Type B pancreatic cell (in vitro differentiated cells): Measurements from ENCODE around the gene CPHXL. TPM values are rescaled to one million over a fixed set of nuclear protein-coding genes. Genes with fewer than 3 reads are reported as not detected.

Experiments
- DNase-seq: peaks from one replicate; pipeline ENCODE4 v3.0.0; 2021; ENCODE audit warnings: mixed read lengths; ENCODE audit not compliant: unreplicated experiment; ENCODE audit errors: extremely low spot score
- H3K27ac Mint-ChIP-seq: 2 replicates; pipeline ENCODE4 v1.8.0; 2021; ENCODE audit warnings: mild to moderate bottlenecking, mixed read lengths
- H3K27me3 Mint-ChIP-seq: 2 replicates; pipeline ENCODE4 v1.8.0; 2021; ENCODE audit warnings: mixed read lengths
- H3K36me3 Mint-ChIP-seq: 2 replicates; pipeline ENCODE4 v1.8.0; 2021; ENCODE audit warnings: mixed read lengths
- H3K4me1 Mint-ChIP-seq: one replicate; pipeline ENCODE4 v1.8.0; 2021; ENCODE audit warnings: mixed read lengths; ENCODE audit not compliant: unreplicated experiment
- H3K4me3 Mint-ChIP-seq: 2 replicates; pipeline ENCODE4 v1.8.0; 2021; ENCODE audit warnings: mild to moderate bottlenecking, mixed read lengths
- H3K9me3 Mint-ChIP-seq: 2 replicates; pipeline ENCODE4 v1.8.0; 2021; ENCODE audit warnings: mixed read lengths
- CTCF ChIP-seq: fragments of 200-600 bp; sonication (generic); conservative IDR thresholded peaks from 2 replicates; pipeline ENCODE4 v1.5.0; 2021; ENCODE audit warnings: antibody characterized with exemption, mild to moderate bottlenecking
- total RNA-seq: library from RNA; stranded (reverse); gene quantifications from 2 replicates; pipeline ENCODE4 v1.2.1, GENCODE V29; 2021; ENCODE audit warnings: low replicate concordance

CPHXL gene
- total RNA-seq, 1 donor from 2014 or later: not detected

GRCh38 chr16:75762746-75763145 is 36.5 kb upstream of the CPHXL start:
- Mint-ChIP-seq H3K36me3 (no peaks in the 10 kb centered on the region), H3K27ac (no peak overlapping the region), H3K4me1 (peaks cover 6% of the 10 kb centered on the region), H3K4me3 (no peak overlapping the region), H3K9me3 (no peaks in the 10 kb centered on the region), H3K27me3 (peaks cover 14% of the 10 kb centered on the region)
- TF ChIP-seq CTCF: no peak
- no peak for DNase-seq

DNA sequence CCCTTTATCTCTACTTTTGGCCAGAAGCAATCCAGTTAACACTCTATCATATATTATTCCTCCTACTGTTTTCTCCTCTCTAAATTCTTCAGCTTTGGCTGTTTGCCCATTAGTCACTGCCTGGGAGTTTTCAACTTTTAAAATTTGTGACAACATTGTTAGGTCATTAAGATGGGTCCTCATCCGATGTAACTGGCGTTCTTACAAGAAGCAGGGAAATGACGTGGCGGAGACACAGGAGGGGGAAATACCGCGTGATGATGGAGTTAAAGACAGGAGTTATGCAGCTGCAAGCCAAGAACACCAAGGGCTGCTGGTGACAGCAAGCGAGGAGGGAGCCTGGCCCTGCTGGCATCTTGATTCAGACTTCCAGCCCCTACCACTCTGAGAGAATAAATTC is 34.8 kb upstream of the CPHXL start:
- Mint-ChIP-seq H3K36me3 (no peaks in the 10 kb centered on the region), H3K27me3 (peaks cover 14% of the 10 kb centered on the region), H3K27ac (no peak overlapping the region), H3K4me3 (no peak overlapping the region), H3K4me1 (peaks cover 6% of the 10 kb centered on the region), H3K9me3 (no peaks in the 10 kb centered on the region)
- DNase-seq: no peak
- no peak for TF ChIP-seq CTCF

DNA sequence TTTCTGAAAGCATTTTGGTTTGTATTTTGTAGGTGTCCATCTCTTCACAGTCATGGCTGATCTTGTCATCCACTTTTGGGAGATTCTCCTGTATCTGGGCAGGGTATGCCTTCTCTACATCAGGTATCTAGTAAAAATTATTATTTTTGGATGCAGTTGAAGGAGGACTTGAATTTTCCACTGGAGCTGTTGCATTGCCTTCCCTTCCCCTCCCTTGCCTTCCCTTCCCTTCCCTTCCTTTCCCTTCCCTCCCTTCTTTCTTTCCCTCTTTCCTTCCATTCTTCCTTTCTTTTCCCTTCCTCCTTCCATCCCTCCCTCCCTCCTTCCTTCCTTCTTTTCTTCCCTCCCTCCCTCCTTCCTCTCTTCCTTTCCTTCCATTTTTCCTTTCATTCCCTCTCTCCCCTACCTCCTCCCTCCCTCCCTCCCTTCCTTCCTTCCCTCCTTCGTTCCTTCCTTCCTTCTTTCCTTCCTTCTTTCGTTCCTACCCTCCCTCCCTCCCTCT is 33.8 kb upstream of the CPHXL start:
- H3K9me3 Mint-ChIP-seq: no peaks in the 10 kb centered on the region
- H3K36me3 Mint-ChIP-seq: no peaks in the 10 kb centered on the region
- DNase-seq: no peak
- peaks cover 6% of the 10 kb centered on the region for H3K4me1 Mint-ChIP-seq
- no peak for TF ChIP-seq CTCF
- no peak overlapping the region for H3K27ac Mint-ChIP-seq
- no peak overlapping the region for H3K4me3 Mint-ChIP-seq
- peaks cover 17% of the 10 kb centered on the region for H3K27me3 Mint-ChIP-seq

- no peak overlapping the region for H3K27ac Mint-ChIP-seq
- peaks cover 17% of the 10 kb centered on the region for H3K27me3 Mint-ChIP-seq
- H3K4me3 Mint-ChIP-seq: no peak overlapping the region
- H3K9me3 Mint-ChIP-seq: no peaks in the 10 kb centered on the region
- no peak for TF ChIP-seq CTCF
- H3K36me3 Mint-ChIP-seq: no peaks in the 10 kb centered on the region
- H3K4me1 Mint-ChIP-seq: peaks cover 6% of the 10 kb centered on the region
- no peak for DNase-seq
Observed at GRCh38 chr16:75758215-75758614, 31.9 kb upstream of the CPHXL start.

- H3K36me3 Mint-ChIP-seq: no peaks in the 10 kb centered on the region
- no peak overlapping the region for H3K27ac Mint-ChIP-seq
- no peak for TF ChIP-seq CTCF
- H3K9me3 Mint-ChIP-seq: no peaks in the 10 kb centered on the region
- no peak overlapping the region for H3K4me3 Mint-ChIP-seq
- no peak for DNase-seq
- H3K4me1 Mint-ChIP-seq: peaks cover 10% of the 10 kb centered on the region
- H3K27me3 Mint-ChIP-seq: peaks cover 11% of the 10 kb centered on the region
Observed at GRCh38 chr16:75754141-75754540, 27.9 kb upstream of the CPHXL start.

DNA sequence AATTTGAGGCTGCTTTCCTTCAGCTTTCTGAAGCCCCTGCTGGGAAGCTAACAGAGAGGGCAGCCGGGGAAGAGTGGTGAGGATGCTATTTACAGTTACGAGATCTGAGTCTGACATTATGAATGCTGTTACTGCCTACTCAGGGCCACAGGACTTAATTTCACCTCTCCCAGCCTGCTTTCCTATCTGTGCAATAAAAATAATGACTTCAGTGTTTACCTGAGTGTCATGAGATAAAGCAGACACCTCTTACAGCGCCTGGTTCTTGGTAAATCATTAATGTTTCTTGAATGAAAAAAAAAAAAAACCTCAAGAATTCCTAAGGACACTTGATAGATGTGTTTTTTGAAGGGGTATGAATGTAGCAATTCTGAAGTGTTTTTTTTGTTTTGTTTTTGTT is 24.2 kb upstream of the CPHXL start:
- Mint-ChIP-seq H3K27ac (no peak overlapping the region), H3K36me3 (no peaks in the 10 kb centered on the region)
- TF ChIP-seq CTCF: no peak

More for the DNA sequence above, 24.2 kb upstream of the CPHXL start:
- peaks cover 15% of the 10 kb centered on the region for H3K4me1 Mint-ChIP-seq
- H3K9me3 Mint-ChIP-seq: peaks cover 5% of the 10 kb centered on the region
- no peak for DNase-seq
- H3K27me3 Mint-ChIP-seq: no peaks in the 10 kb centered on the region
- H3K4me3 Mint-ChIP-seq: no peak overlapping the region
